Keratinocyte (primary cell): ENCODE results near the gene DVL1. TPM values are rescaled to one million over a fixed set of nuclear protein-coding genes. Genes with fewer than 3 reads are reported as not detected.

ENCODE experiments used
- DNase-seq: peaks from one replicate; pipeline ENCODE4 v3.0.0-alpha.2; 2011; ENCODE audit warnings: low read depth, missing footprints, low spot score
- FAIRE-seq: peaks from 2 replicates; lab custom pipeline; 2011; peaks lifted over from hg19 to GRCh38; lab: Jason Lieb, UNC
- H2AFZ ChIP-seq: 2 replicates; pipeline ENCODE4 v1.6.0; 2012; ENCODE audit warnings: low read length, control low read depth, inconsistent platforms; ENCODE audit not compliant: control insufficient read depth
- H3K27ac ChIP-seq: 2 replicates; pipeline ENCODE4 v1.5.1; 2011; ENCODE audit warnings: low read length; ENCODE audit not compliant: control insufficient read depth, insufficient read depth
- H3K27me3 ChIP-seq: 3 replicates; pipeline ENCODE4 v1.6.0; 2011; ENCODE audit warnings: low read length; ENCODE audit not compliant: control insufficient read depth, insufficient read depth; ENCODE audit errors: extremely low read depth
- H3K36me3 ChIP-seq, 2 experiments: 2 replicates in 1 of 2; 3 replicates in 1 of 2; pipeline ENCODE4 v1.5.1; 2011; ENCODE audit warnings: low read length in 2 of 2, mild to moderate bottlenecking in 1 of 2; ENCODE audit not compliant: control insufficient read depth in 2 of 2, insufficient read depth in 2 of 2; ENCODE audit errors: extremely low read depth in 1 of 2
- H3K4me1 ChIP-seq: 3 replicates; pipeline ENCODE4 v1.5.1; 2011; ENCODE audit warnings: low read length; ENCODE audit not compliant: control insufficient read depth, insufficient read depth; ENCODE audit errors: extremely low read depth
- H3K4me2 ChIP-seq: 3 replicates; pipeline ENCODE4 v1.6.0; 2011; ENCODE audit warnings: low read depth, low read length; ENCODE audit not compliant: control insufficient read depth, insufficient read depth; ENCODE audit errors: extremely low read depth
- H3K4me3 ChIP-seq, 3 experiments: fragments of 200-600 bp in 1 of 3; sonication (generic) in 1 of 3; 2 replicates in 2 of 3; 3 replicates in 1 of 3; pipeline ENCODE4 v1.5.1; 2011 to 2016; ENCODE audit warnings: low read length in 3 of 3, mild to moderate bottlenecking in 3 of 3, control low read depth in 2 of 3, inconsistent platforms in 1 of 3, low read depth in 1 of 3, mixed read lengths in 1 of 3, mixed run types in 1 of 3, moderate library complexity in 1 of 3; ENCODE audit not compliant: control insufficient read depth in 2 of 3, insufficient read depth in 2 of 3; ENCODE audit errors: extremely low read depth in 1 of 3
- H3K79me2 ChIP-seq: 2 replicates; pipeline ENCODE4 v1.6.0; 2012; ENCODE audit warnings: low read length; ENCODE audit not compliant: control insufficient read depth, insufficient read depth
- H3K9ac ChIP-seq: 3 replicates; pipeline ENCODE4 v1.6.0; 2011; ENCODE audit warnings: low read length; ENCODE audit not compliant: control insufficient read depth, insufficient read depth; ENCODE audit errors: extremely low read depth
- H3K9me1 ChIP-seq: 3 replicates; pipeline ENCODE4 v1.6.0; 2011; ENCODE audit warnings: low read length; ENCODE audit not compliant: control insufficient read depth, insufficient read depth; ENCODE audit errors: extremely low read depth
- H3K9me3 ChIP-seq: 2 replicates; pipeline ENCODE4 v1.5.1; 2012; ENCODE audit warnings: low read depth, low read length; ENCODE audit not compliant: control insufficient read depth
- H4K20me1 ChIP-seq: 3 replicates; pipeline ENCODE4 v1.6.0; 2011; ENCODE audit warnings: low read length; ENCODE audit not compliant: control insufficient read depth, insufficient read depth; ENCODE audit errors: extremely low read depth
- CTCF ChIP-seq, 3 experiments: IDR thresholded peaks in 1 of 3; conservative IDR thresholded peaks in 1 of 3; optimal IDR thresholded peaks in 1 of 3; 2 replicates in 2 of 3; 3 replicates in 1 of 3; pipeline versions ENCODE3 to v1.5.1; 2011; ENCODE audit warnings: low read length in 3 of 3, mild to moderate bottlenecking in 3 of 3, moderate library complexity in 2 of 3, control low read depth in 1 of 3, inconsistent platforms in 1 of 3; ENCODE audit not compliant: insufficient read depth in 2 of 3; ENCODE audit errors: extremely low read depth in 1 of 3
- EZH2 ChIP-seq: IDR thresholded peaks from one replicate; pipeline ENCODE4 v1.6.1; 2012; ENCODE audit warnings: inconsistent platforms, mild to moderate bottlenecking, low read length, moderate library complexity
- dilution Hi-C: fragments of 300-500 bp; cut with MboI; formaldehyde crosslinking; loops from one replicate; pipeline ENCODE4 v1.7.0; 2020; ENCODE audit warnings: low sequenced_read_pairs; ENCODE audit not compliant: extremely low pct_ligation_motif_present
- polyA plus RNA-seq, 5 experiments: library from polyadenylated mRNA; depleted of rRNA in 3 of 5; stranded (reverse) in 3 of 5; stranded (forward) in 1 of 5; unstranded in 1 of 5; fragments of >200 nt; gene quantifications; 1 replicate in 1 of 5; 2 replicates in 3 of 5; 3 replicates in 1 of 5; pipeline versions ENCODE4 v1.2.1 to v1.2.3, GENCODE V29; 2011 to 2012; ENCODE audit warnings: missing spikeins in 2 of 5, low read depth in 1 of 5, low replicate concordance in 1 of 5

The DVL1 gene
- polyA plus RNA-seq, 1 donor (not counting 4 experiments of a cell fraction or from before 2014, with no cell fraction given), result 31.6 TPM

DNA sequence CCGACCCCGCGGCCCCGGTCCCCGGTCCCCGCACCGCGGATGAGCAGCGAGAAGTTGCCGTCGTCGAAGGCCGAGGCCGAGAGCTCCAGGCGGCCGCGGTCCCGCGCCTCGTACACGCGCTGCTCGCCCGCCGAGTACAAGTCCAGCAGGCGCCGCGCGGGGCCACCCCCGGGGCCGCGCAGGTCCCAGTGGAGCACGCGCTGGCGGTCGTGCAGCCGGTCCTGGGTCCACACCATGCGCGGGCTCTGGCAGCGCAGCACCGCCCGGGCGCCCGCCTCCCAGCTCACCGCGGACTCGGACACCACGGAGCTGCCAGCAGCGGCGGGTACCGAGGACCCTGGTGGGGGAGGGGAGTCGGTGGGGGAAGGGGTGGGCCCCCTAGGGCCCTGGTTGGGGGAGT lies 6.2 kb upstream of the DVL1 start:
- Histone ChIP-seq H3K4me1 (peaks cover 18% of the 10 kb centered on the region), H3K9me3 (no peaks in the 10 kb centered on the region), H3K4me2 (no peak overlapping the region), H2AFZ (no peak overlapping the region), H3K4me3 (no peak overlapping the region), H3K36me3 (no peaks in the 10 kb centered on the region), H3K9ac (no peak overlapping the region), H4K20me1 (no peaks in the 10 kb centered on the region), H3K79me2 (no peaks in the 10 kb centered on the region), H3K27ac (no peak overlapping the region), H3K9me1 (no peaks in the 10 kb centered on the region), H3K27me3 (peaks cover 8% of the 10 kb centered on the region)
- FAIRE-seq (no peak), DNase-seq (no peak)
- TF ChIP-seq CTCF (optimal IDR thresholded peaks at IDR 0.05 in 1 of 3, IDR thresholded peaks at IDR 0.05 in 1 of 3, conservative IDR thresholded peaks at IDR 0.05 in 1 of 3; ENCODE audit: extremely low read depth in 1 of 3, insufficient read depth in 2 of 3, low read length in 3 of 3) (no peak), EZH2 (no peak)
- dilution Hi-C loops, result no loop called here

DNA sequence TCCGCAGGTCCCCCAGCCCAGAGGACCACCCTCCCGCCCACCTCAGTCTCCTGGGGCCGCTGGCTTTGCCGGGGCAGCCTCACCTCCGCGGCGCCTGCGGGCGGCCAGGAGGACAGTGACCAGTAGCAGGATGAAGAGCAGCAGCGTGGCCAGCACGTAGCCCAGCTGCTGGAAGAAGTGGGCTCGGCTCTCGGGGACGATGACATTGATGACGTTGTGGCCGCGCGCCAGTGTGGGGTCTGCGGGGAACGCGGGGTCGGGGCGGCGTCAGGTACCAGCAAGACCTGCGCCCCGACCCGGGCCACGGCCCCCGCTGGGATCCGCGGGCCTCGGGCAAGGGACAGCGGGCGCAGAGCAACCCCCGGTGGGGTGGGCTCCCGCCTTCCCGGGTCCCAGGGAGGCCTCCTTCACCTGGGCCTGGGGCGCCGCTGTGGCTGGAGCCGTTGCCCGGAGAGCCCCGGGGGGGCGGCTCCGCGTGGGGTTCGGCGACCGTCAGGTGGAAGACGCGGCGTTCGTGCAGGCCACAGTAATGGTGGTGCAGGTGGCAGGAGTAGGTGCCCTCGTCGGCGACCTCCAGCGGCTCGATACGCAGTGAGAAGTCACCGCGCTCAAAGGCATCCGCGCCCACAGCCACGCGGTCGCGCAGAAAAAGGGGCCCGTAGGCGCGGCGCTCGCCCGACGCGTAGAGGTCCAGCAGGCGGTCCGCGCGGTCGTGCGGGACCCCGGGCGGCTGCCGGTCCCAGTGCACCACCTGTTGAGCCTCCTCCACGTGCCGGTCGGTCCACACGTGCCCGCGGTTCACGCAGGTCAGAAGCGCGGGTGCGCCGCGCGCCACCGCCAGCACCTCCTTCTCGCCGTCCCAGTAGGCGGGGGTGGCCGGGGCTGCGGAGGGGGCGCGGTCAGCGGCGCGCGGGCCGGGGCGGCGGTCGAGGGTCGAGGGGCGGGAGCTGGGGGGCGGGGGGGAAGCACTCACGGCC lies 5.3 kb upstream of the DVL1 start:
- Histone ChIP-seq H3K27me3 (peaks cover 8% of the 10 kb centered on the region), H3K4me3 (no peak overlapping the region), H3K4me1 (peaks cover 9% of the 10 kb centered on the region), H2AFZ (no peak overlapping the region), H3K36me3 (no peaks in the 10 kb centered on the region), H3K27ac (no peak overlapping the region), H3K9me1 (no peaks in the 10 kb centered on the region), H3K4me2 (no peak overlapping the region), H4K20me1 (no peaks in the 10 kb centered on the region), H3K9me3 (no peaks in the 10 kb centered on the region), H3K79me2 (no peaks in the 10 kb centered on the region), H3K9ac (no peak overlapping the region)
- TF ChIP-seq CTCF (optimal IDR thresholded peaks at IDR 0.05 in 1 of 3, IDR thresholded peaks at IDR 0.05 in 1 of 3, conservative IDR thresholded peaks at IDR 0.05 in 1 of 3; ENCODE audit: extremely low read depth in 1 of 3, insufficient read depth in 2 of 3, low read length in 3 of 3) (no peak), EZH2 (no peak)
- FAIRE-seq (no peak), DNase-seq (no peak)
- dilution Hi-C loops, result no loop called here
